Heart left ventricle (tissue), 16 donors: ENCODE results near the gene PADI6. TPM values are rescaled to one million over a fixed set of nuclear protein-coding genes. Genes with fewer than 3 reads are reported as not detected.
"Not testable (repeated sequence)": the region's sequence is repeated elsewhere in the genome, so short reads cannot be mapped to it uniquely, and the experiment has no call there.

Source experiments
- ATAC-seq, 4 donors: fragments of 200-7000 bp; cut with Tn5 transposase; one replicate each; pipeline ENCODE4 v1.9.1; 2020 to 2022; ENCODE audit warnings: moderate library complexity in 4 of 4, mild to moderate bottlenecking in 3 of 4, moderate number of reproducible peaks in 1 of 4
- DNase-seq, 5 donors: peaks; one replicate each; pipeline ENCODE4 v3.0.0-alpha.2; 2020
- H3K27ac ChIP-seq, 12 donors: fragments of 200-600 bp; sonication (generic) in 4 of 12; one replicate each; pipeline versions ENCODE4 v1.5.0 to v1.8.0; 2016 to 2022; ENCODE audit warnings: mild to moderate bottlenecking in 2 of 12
- H3K27me3 ChIP-seq, 9 donors: fragments of 200-600 bp; sonication (generic) in 2 of 9; one replicate each; pipeline versions ENCODE4 v1.5.1 to v1.8.0; 2016 to 2022; ENCODE audit warnings: mild to moderate bottlenecking in 3 of 9
- H3K36me3 ChIP-seq, 9 donors: fragments of 200-600 bp; sonication (generic) in 2 of 9; one replicate each; pipeline versions ENCODE4 v1.5.0 to v1.8.0; 2018 to 2022; ENCODE audit warnings: mild to moderate bottlenecking in 2 of 9
- H3K4me1 ChIP-seq, 12 donors: fragments of 200-600 bp; sonication (generic) in 4 of 12; one replicate each; pipeline versions ENCODE4 v1.5.0 to v1.8.0; 2016 to 2022; ENCODE audit warnings: mild to moderate bottlenecking in 3 of 12
- H3K4me3 ChIP-seq, 12 donors: fragments of 200-600 bp; sonication (generic) in 4 of 12; one replicate each; pipeline versions ENCODE4 v1.5.0 to v1.8.0; 2017 to 2022; ENCODE audit warnings: mild to moderate bottlenecking in 9 of 12, moderate library complexity in 4 of 12
- H3K9me3 ChIP-seq, 12 donors: fragments of 200-600 bp; sonication (generic) in 4 of 12; one replicate each; pipeline versions ENCODE4 v1.5.0 to v1.8.0; 2016 to 2022; ENCODE audit warnings: mild to moderate bottlenecking in 1 of 12
- CTCF ChIP-seq, 12 donors: fragments of 200-600 bp; sonication (generic) in 4 of 12; IDR thresholded peaks; one replicate each; pipeline versions ENCODE4 v1.5.0 to v1.8.0; 2018 to 2022; ENCODE audit warnings: antibody characterized with exemption in 12 of 12, mild to moderate bottlenecking in 5 of 12
- POLR2A ChIP-seq, 2 donors: fragments of 450-650 bp; IDR thresholded peaks; one replicate each; pipeline ENCODE4 v1.6.1; 2017; ENCODE audit warnings: antibody characterized with exemption in 2 of 2, mild to moderate bottlenecking in 2 of 2, moderate library complexity in 2 of 2
- WGBS, 4 donors: extraction: QIAGEN DNeasy Blood & Tissue Kit in 2 of 4; methylation state at CpG; one replicate each; pipeline versions ENCODE4 v1.1.5 to v1.1.7; 2013 to 2018; 5-methylcytosine and 5-hydroxymethylcytosine counted together
- intact Hi-C, 10 donors: fragments of 100-400 bp; cut with DNase I; formaldehyde crosslinking; loops; one replicate each; pipeline versions ENCODE4 v1.11.1 to v1.14.2; 2022
- polyA plus RNA-seq, 2 donors: library from polyadenylated mRNA; stranded (reverse); fragments of 200-250 nt; gene quantifications; one replicate each; pipeline ENCODE4 v1.2.3, GENCODE V29; 2013
- total RNA-seq, 9 donors: library from RNA; depleted of rRNA in 2 of 9; stranded (reverse); fragments of >200 nt in 2 of 9; fragmentation: NEBNext Ultra II Directional in 3 of 9; extraction: Animal tissue kit (Norgen Biotek cat#: 25700) in 3 of 9; gene quantifications; one replicate each; pipeline versions ENCODE4 v1.1.0 to v1.2.4, GENCODE V29; 2016 to 2023
- donor health status: ischemic (EF 13 %, LVEDD 7.1; RV severe dilation, severe dysfunction).
- donor health status: healthy with polysubstance abuse.
- donor health status: DM: no; HTN: yes; CAD: no.
- donor health status: DM: no; HTN: no; CAD: no.
- donor health status: ischemic (EF 25% LVEDD 6.9; RV normal size, moderate dysfunction).
- donor health status: ischemic (EF 25% LVEDD 5.7; RV mildly dilated, moderate dysfunction).
- donor health status: healthy.
- donor health status: DM: yes; HTN: yes; CAD: no.
- donor health status: ischemic (EF 35%, LVEDD 5.7; RV mildly dilated, moderate dysfunction).
- donor health status: nonischemic (EF 11% LVEDD 7.7; RV severe dilation, severe dysfunction).
- donor health status: DM: yes; HTN: yes; CAD: no.
- donor health status: PGD.
- donor health status: ischemic (EF 29% LVEDD 5.4; RV normal size, mild dysfunction).
- donor health status: nonischemic (EF 23%, LVEDD 6.1; RV moderate dilation, normal function).

PADI6 gene
- total and polyA plus RNA-seq, 11 donors = not detected

GRCh38 chr1:17339521-17339920 lies 32.5 kb upstream of the PADI6 start:
- Histone ChIP-seq H3K27ac (no peak overlapping the region), H3K9me3 (peaks cover 0 to 3% (median 0%) of the 10 kb centered on the region in 12 donors), H3K36me3 (no peaks in the 10 kb centered on the region), H3K27me3 (peaks cover 0 to 39% (median 0%) of the 10 kb centered on the region in 9 donors), H3K4me3 (no peak overlapping the region), H3K4me1 (no peaks in the 10 kb centered on the region)
- DNase-seq (no peak), ATAC-seq (no peak)
- TF ChIP-seq CTCF (IDR thresholded peaks at IDR 0.05) (no peak), POLR2A (IDR thresholded peaks at IDR 0.05) (no peak)
- 68 to 76% (median 74%) methylated on average over 7 of the region's 7 CpGs for WGBS, 4 donors
- intact Hi-C loops = loop anchor here in 7 of 10 donors (5.0 to 10.0 kb wide), 4 partner anchors 212 to 282 kb away; no protein-coding TSS in a partner anchor

DNA sequence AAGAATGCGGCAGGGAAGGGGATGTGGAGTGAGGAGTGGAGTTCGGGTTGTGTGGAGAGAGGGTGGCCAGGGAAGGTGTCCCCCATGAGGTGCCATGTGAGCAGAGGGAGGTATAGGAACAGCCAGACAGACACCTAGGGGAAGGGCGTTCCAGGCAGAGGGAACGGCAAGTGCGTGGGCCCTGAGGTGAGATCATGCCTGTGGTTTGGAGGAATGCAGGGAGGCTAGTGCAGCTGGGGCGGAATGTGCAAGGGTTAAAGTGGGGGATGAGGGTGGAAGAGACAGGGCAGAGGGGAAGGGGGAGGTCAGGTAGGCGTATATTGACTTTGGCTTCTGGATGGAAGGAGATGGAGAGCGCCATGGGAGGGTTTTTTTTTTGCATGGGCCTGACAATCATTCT lies 31.6 kb upstream of the PADI6 start:
- peaks cover 0 to 39% (median 0%) of the 10 kb centered on the region in 9 donors for H3K27me3 ChIP-seq
- H3K36me3 ChIP-seq = no peaks in the 10 kb centered on the region
- DNase-seq (no peak), ATAC-seq (no peak)
- no peak overlapping the region for H3K27ac ChIP-seq
- TF ChIP-seq CTCF (IDR thresholded peaks at IDR 0.05) = no peak
- TF ChIP-seq POLR2A (IDR thresholded peaks at IDR 0.05) = no peak
- intact Hi-C loops = no loop called here
- no peak overlapping the region for H3K4me3 ChIP-seq
- H3K9me3 ChIP-seq = peaks cover 0 to 3% (median 0%) of the 10 kb centered on the region in 12 donors
- no peaks in the 10 kb centered on the region for H3K4me1 ChIP-seq
- WGBS, 4 donors = 64 to 81% (median 77%) methylated on average over 8 of the region's 8 CpGs

- Histone ChIP-seq H3K4me1 (no peaks in the 10 kb centered on the region), H3K27me3 (peaks cover 0 to 37% (median 0%) of the 10 kb centered on the region in 9 donors), H3K36me3 (no peaks in the 10 kb centered on the region), H3K27ac (no peak overlapping the region), H3K9me3 (peaks cover 0 to 3% (median 0%) of the 10 kb centered on the region in 12 donors), H3K4me3 (no peak overlapping the region)
- TF ChIP-seq CTCF (IDR thresholded peaks at IDR 0.05) = no peak
- TF ChIP-seq POLR2A (IDR thresholded peaks at IDR 0.05) = no peak
- ATAC-seq (no peak), DNase-seq (no peak)
- intact Hi-C loops = no loop called here
- 65 to 84% (median 75%) methylated on average over 7 to 17 of the region's 17 CpGs for WGBS, 4 donors
Measured at GRCh38 chr1:17342014-17342441, 30.0 kb upstream of the PADI6 start.

GRCh38 chr1:17345506-17345905 lies 26.5 kb upstream of the PADI6 start:
- H3K27ac ChIP-seq, intact Hi-C loops, ATAC-seq, H3K36me3 ChIP-seq, H3K9me3 ChIP-seq, H3K4me3 ChIP-seq, H3K4me1 ChIP-seq, DNase-seq: not testable (repeated sequence)
- 85 to 89% (median 86%) methylated on average over 5 of the region's 5 CpGs for WGBS, 4 donors
- H3K27me3 ChIP-seq = peaks cover 0 to 51% (median 3%) of the 10 kb centered on the region in 9 donors
